Ishikawa (cell line): ENCODE results near the gene RAET1G.
A peak's percentile ranks its signal among the peaks of the same experiment; 100 is the strongest.

ENCODE experiments used
- CEBPB ChIP-seq: IDR thresholded peaks from 2 replicates; pipeline ENCODE4 v1.6.1; 2012
- CREB1 ChIP-seq: IDR thresholded peaks from 2 replicates; pipeline ENCODE4 v1.6.1; 2012; ENCODE audit warnings: low read depth
- EGR1 ChIP-seq: IDR thresholded peaks from 2 replicates; pipeline ENCODE4 v1.6.1; 2012
- EP300 ChIP-seq: IDR thresholded peaks from 2 replicates; pipeline ENCODE4 v1.6.1; 2012; ENCODE audit warnings: borderline replicate concordance
- FOXM1 ChIP-seq: IDR thresholded peaks from 2 replicates; pipeline ENCODE4 v1.6.1; 2012; ENCODE audit warnings: low read depth, borderline replicate concordance
- NFIC ChIP-seq: IDR thresholded peaks from 2 replicates; pipeline ENCODE4 v1.6.1; 2012
- RAD21 ChIP-seq: IDR thresholded peaks from 2 replicates; pipeline ENCODE4 v1.6.1; 2012; ENCODE audit warnings: low read depth
- TAF1 ChIP-seq: IDR thresholded peaks from 2 replicates; pipeline ENCODE4 v1.6.1; 2012; ENCODE audit warnings: low read depth, mild to moderate bottlenecking
- TCF12 ChIP-seq: IDR thresholded peaks from 2 replicates; pipeline ENCODE4 v1.6.1; 2012; ENCODE audit warnings: low read depth
- TEAD4 ChIP-seq: IDR thresholded peaks from 2 replicates; pipeline ENCODE4 v1.6.1; 2012
- YY1 ChIP-seq: IDR thresholded peaks from 2 replicates; pipeline ENCODE4 v1.6.1; 2012; ENCODE audit warnings: low read depth
- ZBTB7A ChIP-seq: IDR thresholded peaks from 2 replicates; pipeline ENCODE4 v1.6.1; 2012; ENCODE audit warnings: low read depth
- TF ChIP-seq, protein P1 (sequence below): IDR thresholded peaks from 2 replicates; pipeline ENCODE4 v1.6.1; 2012
- TF ChIP-seq, protein P2 (sequence below): IDR thresholded peaks from 2 replicates; pipeline ENCODE4 v1.6.1; 2012
- TF ChIP-seq, protein P3 (sequence below): IDR thresholded peaks from 2 replicates; pipeline ENCODE4 v1.6.1; 2012; ENCODE audit warnings: low read depth, mild to moderate bottlenecking

Gene RAET1G, protein sequence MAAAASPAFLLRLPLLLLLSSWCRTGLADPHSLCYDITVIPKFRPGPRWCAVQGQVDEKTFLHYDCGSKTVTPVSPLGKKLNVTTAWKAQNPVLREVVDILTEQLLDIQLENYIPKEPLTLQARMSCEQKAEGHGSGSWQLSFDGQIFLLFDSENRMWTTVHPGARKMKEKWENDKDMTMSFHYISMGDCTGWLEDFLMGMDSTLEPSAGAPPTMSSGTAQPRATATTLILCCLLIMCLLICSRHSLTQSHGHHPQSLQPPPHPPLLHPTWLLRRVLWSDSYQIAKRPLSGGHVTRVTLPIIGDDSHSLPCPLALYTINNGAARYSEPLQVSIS

DNA sequence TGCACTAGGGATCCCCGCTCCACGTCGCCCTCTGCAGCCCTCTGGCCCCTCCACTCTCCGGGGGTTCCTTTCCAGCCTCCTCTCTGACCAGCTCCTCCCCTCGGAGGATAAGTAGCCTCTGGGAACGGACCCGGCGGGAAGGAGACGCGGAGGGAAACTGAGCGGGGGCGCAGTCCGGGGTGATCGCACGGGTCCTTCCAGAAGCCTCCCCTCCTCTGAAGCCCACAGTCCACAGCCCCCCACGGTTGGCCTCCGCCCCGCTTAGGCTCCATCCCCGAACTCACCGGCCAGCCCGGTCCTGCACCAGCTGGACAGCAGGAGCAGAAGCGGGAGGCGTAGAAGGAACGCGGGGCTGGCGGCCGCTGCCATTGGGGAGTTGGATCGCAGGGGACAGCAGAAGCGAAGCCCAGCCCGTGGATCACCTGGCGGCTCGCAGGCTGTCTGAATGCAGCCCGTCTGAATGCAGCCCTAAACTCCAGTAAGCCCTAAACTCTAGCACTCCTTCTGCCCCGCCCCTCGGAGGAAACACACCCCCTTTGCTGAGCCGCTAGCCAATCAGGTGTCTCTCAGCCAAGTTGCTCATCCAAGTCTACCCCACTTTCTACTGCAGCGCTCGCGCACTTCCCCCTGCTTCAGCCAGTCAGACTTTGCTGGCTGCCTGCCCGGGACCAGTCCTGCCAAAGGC lies at the start of gene RAET1G:
Gene RAET1G, minus strand, starts transcription at position 480 of the 685 bp plus-strand sequence. Its CDS starts 111 bp downstream, at position 369.
- TF ChIP-seq, protein P1, sequence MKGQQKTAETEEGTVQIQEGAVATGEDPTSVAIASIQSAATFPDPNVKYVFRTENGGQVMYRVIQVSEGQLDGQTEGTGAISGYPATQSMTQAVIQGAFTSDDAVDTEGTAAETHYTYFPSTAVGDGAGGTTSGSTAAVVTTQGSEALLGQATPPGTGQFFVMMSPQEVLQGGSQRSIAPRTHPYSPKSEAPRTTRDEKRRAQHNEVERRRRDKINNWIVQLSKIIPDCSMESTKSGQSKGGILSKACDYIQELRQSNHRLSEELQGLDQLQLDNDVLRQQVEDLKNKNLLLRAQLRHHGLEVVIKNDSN: no peak
- TF ChIP-seq EP300 (no peak), TAF1 (peak; percentile 49; the same call in 1 of the 2 replicates), YY1 (0 out of 2 replicates have a peak, but pooled peaks have one; percentile 18), NFIC (peak; percentile 62; the same call in 1 of the 2 replicates), RAD21 (no peak), TCF12 (peak; percentile 23; the same call in 1 of the 2 replicates)
- TF ChIP-seq, protein P2, sequence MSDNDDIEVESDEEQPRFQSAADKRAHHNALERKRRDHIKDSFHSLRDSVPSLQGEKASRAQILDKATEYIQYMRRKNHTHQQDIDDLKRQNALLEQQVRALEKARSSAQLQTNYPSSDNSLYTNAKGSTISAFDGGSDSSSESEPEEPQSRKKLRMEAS: peak; percentile 43; the same call in 1 of the 2 replicates
- TF ChIP-seq, protein P3, sequence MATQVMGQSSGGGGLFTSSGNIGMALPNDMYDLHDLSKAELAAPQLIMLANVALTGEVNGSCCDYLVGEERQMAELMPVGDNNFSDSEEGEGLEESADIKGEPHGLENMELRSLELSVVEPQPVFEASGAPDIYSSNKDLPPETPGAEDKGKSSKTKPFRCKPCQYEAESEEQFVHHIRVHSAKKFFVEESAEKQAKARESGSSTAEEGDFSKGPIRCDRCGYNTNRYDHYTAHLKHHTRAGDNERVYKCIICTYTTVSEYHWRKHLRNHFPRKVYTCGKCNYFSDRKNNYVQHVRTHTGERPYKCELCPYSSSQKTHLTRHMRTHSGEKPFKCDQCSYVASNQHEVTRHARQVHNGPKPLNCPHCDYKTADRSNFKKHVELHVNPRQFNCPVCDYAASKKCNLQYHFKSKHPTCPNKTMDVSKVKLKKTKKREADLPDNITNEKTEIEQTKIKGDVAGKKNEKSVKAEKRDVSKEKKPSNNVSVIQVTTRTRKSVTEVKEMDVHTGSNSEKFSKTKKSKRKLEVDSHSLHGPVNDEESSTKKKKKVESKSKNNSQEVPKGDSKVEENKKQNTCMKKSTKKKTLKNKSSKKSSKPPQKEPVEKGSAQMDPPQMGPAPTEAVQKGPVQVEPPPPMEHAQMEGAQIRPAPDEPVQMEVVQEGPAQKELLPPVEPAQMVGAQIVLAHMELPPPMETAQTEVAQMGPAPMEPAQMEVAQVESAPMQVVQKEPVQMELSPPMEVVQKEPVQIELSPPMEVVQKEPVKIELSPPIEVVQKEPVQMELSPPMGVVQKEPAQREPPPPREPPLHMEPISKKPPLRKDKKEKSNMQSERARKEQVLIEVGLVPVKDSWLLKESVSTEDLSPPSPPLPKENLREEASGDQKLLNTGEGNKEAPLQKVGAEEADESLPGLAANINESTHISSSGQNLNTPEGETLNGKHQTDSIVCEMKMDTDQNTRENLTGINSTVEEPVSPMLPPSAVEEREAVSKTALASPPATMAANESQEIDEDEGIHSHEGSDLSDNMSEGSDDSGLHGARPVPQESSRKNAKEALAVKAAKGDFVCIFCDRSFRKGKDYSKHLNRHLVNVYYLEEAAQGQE: no peak

DNA sequence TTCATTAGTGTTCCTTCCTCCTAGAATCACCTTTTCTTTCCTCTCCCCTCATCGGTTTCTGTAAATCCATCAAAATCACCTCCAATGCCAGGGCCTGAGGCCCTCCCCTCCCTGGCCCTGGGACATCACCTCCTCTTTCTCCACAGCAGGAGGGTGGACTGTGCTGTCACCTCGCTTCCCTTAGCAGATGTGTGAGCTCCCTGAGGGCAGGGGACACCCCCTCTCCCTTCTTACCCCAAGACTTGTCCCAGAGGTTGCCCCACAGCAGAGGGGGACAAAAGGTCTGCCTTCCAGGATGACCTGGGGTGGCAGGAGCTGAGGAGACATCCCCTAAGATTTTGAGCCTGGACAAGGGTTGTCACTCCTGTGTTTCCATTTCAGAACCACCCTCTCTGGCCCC lies 46.7 kb upstream of the RAET1G start:
- TF ChIP-seq TEAD4 (no peak), NFIC (no peak), YY1 (no peak), TAF1 (no peak), ZBTB7A (no peak), FOXM1 (no peak)
- TF ChIP-seq, protein P3: no peak
- TF ChIP-seq, protein P2: no peak
- TF ChIP-seq, protein P1: no peak

DNA sequence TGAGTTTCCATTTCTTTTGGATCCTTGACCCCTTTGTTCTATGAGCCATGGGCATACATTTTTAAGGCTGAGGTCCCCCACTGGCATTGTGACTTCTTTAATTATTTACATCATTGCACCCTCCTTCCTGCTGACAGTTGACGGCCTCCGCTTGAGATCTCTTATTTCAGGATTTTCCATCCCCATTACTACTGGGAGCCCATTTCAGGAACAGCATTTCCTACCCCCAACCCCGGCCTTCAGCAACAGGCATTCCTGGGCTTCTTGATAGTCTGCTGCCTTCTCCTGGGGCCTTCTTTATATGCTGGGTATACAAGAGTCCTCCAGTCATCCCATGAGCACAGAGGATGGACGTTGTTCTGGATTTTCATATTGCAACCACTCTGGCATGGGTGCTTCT lies 44.7 kb upstream of the RAET1G start:
- no peak for TF ChIP-seq RAD21

DNA sequence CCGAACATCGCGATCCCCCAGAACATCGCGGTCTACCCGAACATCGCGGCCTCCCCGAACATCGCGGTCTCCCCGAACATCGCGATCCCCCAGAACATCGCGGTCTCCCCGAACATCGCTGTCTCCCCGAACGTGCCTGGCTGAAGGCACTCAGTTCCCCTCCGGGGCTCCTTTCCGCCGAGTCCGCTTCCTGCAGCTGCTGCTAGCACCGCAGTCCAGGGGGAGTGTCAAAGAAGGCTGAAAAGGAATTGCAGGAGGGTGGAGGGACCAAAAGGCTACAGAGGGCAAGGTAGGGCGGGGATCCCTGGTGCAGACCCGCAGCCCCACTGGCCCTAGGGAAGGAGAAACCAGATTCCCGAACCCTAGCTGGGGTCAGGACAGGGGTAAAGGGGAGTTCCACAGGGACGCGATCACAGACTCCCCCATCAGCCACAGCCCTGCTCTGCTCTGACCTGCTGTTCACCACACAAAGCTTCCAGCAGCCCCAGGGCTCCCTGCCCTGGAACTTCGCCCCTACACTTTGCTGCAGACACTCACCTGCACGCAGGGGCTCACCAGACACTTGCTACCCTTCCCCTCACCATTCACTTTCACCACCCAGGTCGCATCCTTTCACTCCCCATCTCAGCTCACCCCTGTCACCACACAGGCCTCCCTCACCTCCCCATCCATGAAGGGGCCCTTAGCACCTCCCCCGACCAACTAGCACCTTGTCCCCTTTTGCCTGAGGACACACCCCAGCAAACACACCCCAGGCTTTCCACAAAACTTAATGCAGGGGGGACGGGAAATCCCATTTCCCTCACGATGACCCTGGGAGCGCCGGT lies 42.5 kb upstream of the RAET1G start:
- TF ChIP-seq CREB1: no peak
- TF ChIP-seq RAD21: no peak
- no peak for TF ChIP-seq EP300
- no peak for TF ChIP-seq EGR1
- TF ChIP-seq TEAD4: no peak
- TF ChIP-seq, protein P1: no peak
- TF ChIP-seq YY1: no peak
- no peak for TF ChIP-seq ZBTB7A
- TF ChIP-seq, protein P2: no peak
- no peak for TF ChIP-seq FOXM1
- TF ChIP-seq TAF1: no peak
- TF ChIP-seq TCF12: no peak
- no peak for TF ChIP-seq CEBPB
- TF ChIP-seq, protein P3: no peak
- no peak for TF ChIP-seq NFIC
